Measurements from ENCODE around the gene SLIT3.

Gene SLIT3

GRCh38 chr5:169050636-169051035 lies 250.3 kb downstream of the SLIT3 start:
- H3K27me3 ChIP-seq (ENCODE audit: low read length): no peaks in the 10 kb centered on the region
- no peaks in the 10 kb centered on the region for H3K9me3 ChIP-seq (ENCODE audit: insufficient read depth, low read length)
- no peak overlapping the region for H3K4me2 ChIP-seq (ENCODE audit: low read depth, low read length, poor library complexity, severe bottlenecking)
- no peak for TF ChIP-seq CTCF (IDR thresholded peaks at IDR 0.05; ENCODE audit: insufficient read depth, low read length, poor library complexity, severe bottlenecking)
- H3K27ac ChIP-seq (ENCODE audit: low read depth, low read length): no peak overlapping the region
- no peaks in the 10 kb centered on the region for H3K9me2 ChIP-seq (replicated peaks; ENCODE audit: insufficient read depth, low read length)
- H3K79me2 ChIP-seq (ENCODE audit: insufficient read depth, low read length): no peaks in the 10 kb centered on the region
- H3K36me3 ChIP-seq (ENCODE audit: low read length): no peaks in the 10 kb centered on the region
- H2AFZ ChIP-seq (ENCODE audit: low read depth, low read length, severe bottlenecking): no peak overlapping the region
- no peak overlapping the region for H3K9ac ChIP-seq (ENCODE audit: low read length)
- H3F3A ChIP-seq (ENCODE audit: insufficient read depth): no peaks in the 10 kb centered on the region
- no peaks in the 10 kb centered on the region for H4K20me1 ChIP-seq (ENCODE audit: low read depth, low read length)
- H3K4me3 ChIP-seq (ENCODE audit: insufficient read depth, low read length, poor library complexity, severe bottlenecking): no peak overlapping the region

GRCh38 chr5:169050146-169050571 lies 250.8 kb downstream of the SLIT3 start:
- Histone ChIP-seq H3K9ac (ENCODE audit: low read length) (no peak overlapping the region), H3K36me3 (ENCODE audit: low read length) (no peaks in the 10 kb centered on the region), H3K9me2 (replicated peaks; ENCODE audit: insufficient read depth, low read length) (no peaks in the 10 kb centered on the region), H3K79me2 (ENCODE audit: insufficient read depth, low read length) (no peaks in the 10 kb centered on the region), H3K27me3 (ENCODE audit: low read length) (no peaks in the 10 kb centered on the region), H3K4me3 (ENCODE audit: insufficient read depth, low read length, poor library complexity, severe bottlenecking) (no peak overlapping the region), H3F3A (ENCODE audit: insufficient read depth) (no peaks in the 10 kb centered on the region), H4K20me1 (ENCODE audit: low read depth, low read length) (no peaks in the 10 kb centered on the region), H3K4me2 (ENCODE audit: low read depth, low read length, poor library complexity, severe bottlenecking) (no peak overlapping the region), H3K27ac (ENCODE audit: low read depth, low read length) (no peak overlapping the region), H2AFZ (ENCODE audit: low read depth, low read length, severe bottlenecking) (no peak overlapping the region), H3K9me3 (ENCODE audit: insufficient read depth, low read length) (no peaks in the 10 kb centered on the region)
- no peak for TF ChIP-seq EZH2phosphoT487 (conservative IDR thresholded peaks at IDR 0.05; ENCODE audit: low read length)
- TF ChIP-seq CTCF (IDR thresholded peaks at IDR 0.05; ENCODE audit: insufficient read depth, low read length, poor library complexity, severe bottlenecking): no peak

- H3K9me3 ChIP-seq (ENCODE audit: insufficient read depth, low read length): no peaks in the 10 kb centered on the region
- no peaks in the 10 kb centered on the region for H3K9me2 ChIP-seq (replicated peaks; ENCODE audit: insufficient read depth, low read length)
- no peak overlapping the region for H3K9ac ChIP-seq (ENCODE audit: low read length)
- H4K20me1 ChIP-seq (ENCODE audit: low read depth, low read length): no peaks in the 10 kb centered on the region
- H3K27me3 ChIP-seq (ENCODE audit: low read length): no peaks in the 10 kb centered on the region
- H3K79me2 ChIP-seq (ENCODE audit: insufficient read depth, low read length): no peaks in the 10 kb centered on the region
- H3K27ac ChIP-seq (ENCODE audit: low read depth, low read length): no peak overlapping the region
- no peaks in the 10 kb centered on the region for H3F3A ChIP-seq (ENCODE audit: insufficient read depth)
- no peak overlapping the region for H2AFZ ChIP-seq (ENCODE audit: low read depth, low read length, severe bottlenecking)
- H3K4me3 ChIP-seq (ENCODE audit: insufficient read depth, low read length, poor library complexity, severe bottlenecking): no peak overlapping the region
- TF ChIP-seq CTCF (IDR thresholded peaks at IDR 0.05; ENCODE audit: insufficient read depth, low read length, poor library complexity, severe bottlenecking) (no peak), EZH2phosphoT487 (conservative IDR thresholded peaks at IDR 0.05; ENCODE audit: low read length) (no peak)
- no peak overlapping the region for H3K4me2 ChIP-seq (ENCODE audit: low read depth, low read length, poor library complexity, severe bottlenecking)
- H3K36me3 ChIP-seq (ENCODE audit: low read length): no peaks in the 10 kb centered on the region
Measured at GRCh38 chr5:169049712-169050111, 251.2 kb downstream of the SLIT3 start.

Measured in SU-DHL-6 (cell line).